Right lobe of liver (tissue), 6 donors: ENCODE measurements around the gene VEZT. TPM values are rescaled to one million over a fixed set of nuclear protein-coding genes. Genes with fewer than 3 reads are reported as not detected.
A peak's percentile ranks its signal among the peaks of the same experiment; 100 is the strongest.
"Not testable (repeated sequence)": the region's sequence is repeated elsewhere in the genome, so short reads cannot be mapped to it uniquely, and the experiment has no call there.

ENCODE experiments used
- ATAC-seq, 4 donors: fragments of 200-7000 bp; cut with Tn5 transposase; one replicate each; pipeline ENCODE4 v1.9.1; 2020; ENCODE audit warnings: mild to moderate bottlenecking in 4 of 4, moderate library complexity in 4 of 4
- DNase-seq, 3 donors: peaks; one replicate each; pipeline ENCODE4 v3.0.0-alpha.2; 2020
- H3K27ac ChIP-seq, 3 donors: fragments of 200-600 bp; one replicate each; pipeline ENCODE4 v1.8.0; 2022
- H3K27me3 ChIP-seq, 2 donors: fragments of 200-600 bp; one replicate each; pipeline ENCODE4 v1.8.0; 2022
- H3K36me3 ChIP-seq, 4 donors: fragments of 200-600 bp; sonication (generic) in 1 of 4; one replicate each; pipeline versions ENCODE4 v1.5.1 to v1.8.0; 2017 to 2022; ENCODE audit warnings: control low read depth in 1 of 4
- H3K4me1 ChIP-seq, 4 donors: fragments of 200-600 bp; sonication (generic) in 1 of 4; one replicate each; pipeline versions ENCODE4 v1.5.1 to v1.8.0; 2017 to 2022; ENCODE audit warnings: control low read depth in 1 of 4
- H3K4me3 ChIP-seq, 3 donors: fragments of 200-600 bp; one replicate each; pipeline ENCODE4 v1.8.0; 2022
- H3K9me3 ChIP-seq, 4 donors: fragments of 200-600 bp; sonication (generic) in 1 of 4; one replicate each; pipeline versions ENCODE4 v1.5.1 to v1.8.0; 2017 to 2022; ENCODE audit warnings: control low read depth in 1 of 4
- CTCF ChIP-seq, 4 donors: fragments of 200-600 bp in 3 of 4; fragments of 450-650 bp in 1 of 4; IDR thresholded peaks; one replicate each; pipeline versions ENCODE4 v1.5.1 to v1.8.0; 2016 to 2022; ENCODE audit warnings: antibody characterized with exemption in 4 of 4, mild to moderate bottlenecking in 2 of 4
- POLR2A ChIP-seq: fragments of 450-650 bp; IDR thresholded peaks from one replicate; pipeline ENCODE4 v1.6.1; 2017; ENCODE audit warnings: antibody characterized with exemption, mild to moderate bottlenecking
- WGBS: methylation state at CpG from one replicate; pipeline ENCODE4 v1.1.6; 2018; ENCODE audit warnings: low coverage, low lambda C conversion rate; ENCODE audit not compliant: insufficient coverage; ENCODE audit errors: missing lambda C conversion rate; 5-methylcytosine and 5-hydroxymethylcytosine counted together
- intact Hi-C, 2 donors: fragments of 100-400 bp; cut with DNase I; formaldehyde crosslinking; loops; one replicate each; pipeline versions ENCODE4 v1.11.2 to v1.14.1; 2022
- total RNA-seq, 6 experiments: library from RNA; depleted of rRNA in 2 of 6; stranded (reverse); fragments of >200 nt in 2 of 6; fragmentation: NEBNext Ultra II Directional in 3 of 6; extraction: Animal tissue kit (Norgen Biotek cat#: 25700) in 3 of 6; gene quantifications; one replicate each; pipeline versions ENCODE4 v1.1.0 to v1.2.4, GENCODE V29; 2016 to 2023
- donor health status: DM: no; HTN: yes; CAD: no.
- donor health status: DM: no; HTN: no; CAD: no.
- donor health status: DM: no; HTN: no; CAD: no.
- donor health status: DM: no; HTN: yes; CAD: no.
- donor health status: DM: no; HTN: yes; CAD: no.

Gene VEZT
- total RNA-seq, 6 experiments from 2014 or later, result 23.5 to 34.2 (median 28.9) TPM

- intact Hi-C loops, result no loop called here
Measured at GRCh38 chr12:95229636-95230035, 12.0 kb downstream of the VEZT start.

DNA sequence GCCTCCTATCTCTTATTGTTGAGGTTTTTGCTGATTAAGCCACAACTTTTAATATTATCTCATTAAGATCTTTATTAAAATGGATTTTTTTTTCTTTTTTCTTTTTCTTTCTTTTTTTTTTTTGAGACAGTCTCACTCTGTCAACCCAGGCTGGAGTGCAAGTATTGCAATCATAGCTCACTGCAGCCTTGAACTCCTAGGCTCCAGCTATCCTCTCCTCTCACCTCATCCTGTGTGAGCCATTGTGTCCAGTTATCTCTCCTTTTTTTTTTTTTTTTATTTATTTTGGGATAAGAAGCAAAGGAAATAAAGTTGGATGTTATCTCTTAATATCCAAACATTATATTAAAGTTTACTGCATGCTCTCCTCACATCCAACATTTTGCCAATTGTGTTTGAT, 12.7 kb downstream of the VEZT start:
- intact Hi-C loops, result no loop called here
- Histone ChIP-seq H3K36me3 (no peaks in the 10 kb centered on the region), H3K4me3 (no peak overlapping the region), H3K9me3 (no peaks in the 10 kb centered on the region), H3K4me1 (peaks cover 0 to 9% (median 0%) of the 10 kb centered on the region in 4 donors), H3K27me3 (no peaks in the 10 kb centered on the region), H3K27ac (no peak overlapping the region)
- TF ChIP-seq CTCF (IDR thresholded peaks at IDR 0.05) (no peak), POLR2A (no peak)
- DNase-seq (no peak), ATAC-seq (peak in 3 of 4 donors; percentile 42 to 56 (median 52))

More at GRCh38 chr12:95229636-95230035, 12.0 kb downstream of the VEZT start:
- TF ChIP-seq POLR2A (no peak), CTCF (IDR thresholded peaks at IDR 0.05) (no peak)
- H3K27ac ChIP-seq, result no peak overlapping the region
- H3K27me3 ChIP-seq, result no peaks in the 10 kb centered on the region
- H3K9me3 ChIP-seq, result no peaks in the 10 kb centered on the region
- DNase-seq, result no peak
- ATAC-seq, result no peak
- H3K36me3 ChIP-seq, result no peaks in the 10 kb centered on the region
- 78% methylated on average over 5 of the region's 7 CpGs for WGBS
- peaks cover 0 to 9% (median 0%) of the 10 kb centered on the region in 4 donors for H3K4me1 ChIP-seq
- H3K4me3 ChIP-seq, result no peak overlapping the region

- TF ChIP-seq POLR2A, result no peak
- TF ChIP-seq CTCF (IDR thresholded peaks at IDR 0.05), result no peak
- WGBS, result 63% methylated on average over 2 of the region's 2 CpGs
- Histone ChIP-seq H3K36me3 (no peaks in the 10 kb centered on the region), H3K9me3 (no peaks in the 10 kb centered on the region), H3K27ac (no peak overlapping the region), H3K4me1 (peaks cover 0 to 9% (median 0%) of the 10 kb centered on the region in 4 donors), H3K27me3 (no peaks in the 10 kb centered on the region), H3K4me3 (no peak overlapping the region)
- ATAC-seq (no peak), DNase-seq (no peak)
- intact Hi-C loops, result no loop called here
Measured at GRCh38 chr12:95231190-95231589, 13.6 kb downstream of the VEZT start.

DNA sequence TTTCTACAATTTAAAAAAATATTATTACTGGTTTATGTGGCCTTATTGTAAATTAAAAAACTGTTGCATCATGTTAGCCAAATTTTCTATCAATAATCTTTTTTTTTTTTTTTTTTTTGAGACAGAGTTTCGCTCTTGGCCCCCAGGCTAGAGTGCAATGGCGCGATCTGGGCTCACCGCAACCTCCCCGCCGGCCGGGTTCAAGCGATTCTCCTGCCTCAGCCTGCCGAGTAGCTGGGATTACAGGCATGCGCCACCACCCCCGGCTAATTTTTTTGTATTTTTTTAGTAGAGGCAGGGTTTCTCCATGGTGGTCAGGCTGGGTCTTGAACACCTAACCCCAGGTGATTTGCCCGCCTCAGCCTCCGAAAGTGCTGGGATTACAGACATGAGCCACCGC, 16.6 kb downstream of the VEZT start:
- 96% methylated on average over 13 of the region's 14 CpGs for WGBS
- ATAC-seq, H3K27me3 ChIP-seq, H3K9me3 ChIP-seq, DNase-seq, H3K27ac ChIP-seq, H3K4me3 ChIP-seq, intact Hi-C loops, H3K36me3 ChIP-seq: not testable (repeated sequence)
- H3K4me1 ChIP-seq, result peaks cover 0 to 19% (median 0%) of the 10 kb centered on the region in 4 donors

- H3K9me3 ChIP-seq, H3K36me3 ChIP-seq, intact Hi-C loops, ATAC-seq, H3K27me3 ChIP-seq, H3K27ac ChIP-seq, DNase-seq, H3K4me3 ChIP-seq: not testable (repeated sequence)
- no CpG with 5 or more reads among the region's 31 CpGs for WGBS
- peaks cover 0 to 23% (median 0%) of the 10 kb centered on the region in 4 donors for H3K4me1 ChIP-seq
Measured at GRCh38 chr12:95235621-95236020, 18.0 kb downstream of the VEZT start.

DNA sequence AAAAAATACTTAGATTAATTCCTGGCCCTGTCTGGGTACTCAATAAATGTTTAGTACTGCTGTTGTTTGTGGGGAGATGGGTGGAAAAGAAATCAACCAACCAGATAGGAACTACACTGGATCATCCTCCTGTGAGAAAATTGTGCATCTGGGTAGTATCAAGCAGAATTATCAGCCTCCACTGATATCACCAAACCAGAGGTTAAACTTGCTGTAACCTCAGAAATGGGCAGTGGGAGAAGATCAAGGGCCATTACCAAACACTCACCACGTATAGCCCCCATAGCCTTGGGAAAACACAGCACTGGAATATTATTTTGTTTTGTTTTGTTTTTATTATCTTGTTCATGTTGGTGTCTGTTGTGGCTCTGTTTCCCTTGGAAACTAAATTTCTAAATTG, 19.7 kb downstream of the VEZT start:
- H3K4me1 ChIP-seq, result peaks cover 0 to 20% (median 0%) of the 10 kb centered on the region in 4 donors
- WGBS, result 60% methylated on average over 1 of the region's 1 CpG
- no peak overlapping the region for H3K27ac ChIP-seq
- H3K9me3 ChIP-seq, result no peaks in the 10 kb centered on the region
- ATAC-seq (no peak), DNase-seq (no peak)
- H3K27me3 ChIP-seq, result no peaks in the 10 kb centered on the region
- intact Hi-C loops, result no loop called here
- no peak overlapping the region for H3K4me3 ChIP-seq
- H3K36me3 ChIP-seq, result no peaks in the 10 kb centered on the region
- TF ChIP-seq POLR2A (no peak), CTCF (IDR thresholded peaks at IDR 0.05) (no peak)
